ENCODE results near the gene IL21R.
"Not testable (repeated sequence)": the region's sequence is repeated elsewhere in the genome, so short reads cannot be mapped to it uniquely, and the experiment has no call there.

IL21R gene

GRCh38 chr16:27406511-27407128, 4.6 kb downstream of the IL21R start:
- H3K4me3 ChIP-seq (replicated peaks; ENCODE audit: low read depth, low read length): no peak overlapping the region
- DNase-seq (ENCODE audit: extremely low read depth, low read depth): no peak
- TF ChIP-seq, protein P1, sequence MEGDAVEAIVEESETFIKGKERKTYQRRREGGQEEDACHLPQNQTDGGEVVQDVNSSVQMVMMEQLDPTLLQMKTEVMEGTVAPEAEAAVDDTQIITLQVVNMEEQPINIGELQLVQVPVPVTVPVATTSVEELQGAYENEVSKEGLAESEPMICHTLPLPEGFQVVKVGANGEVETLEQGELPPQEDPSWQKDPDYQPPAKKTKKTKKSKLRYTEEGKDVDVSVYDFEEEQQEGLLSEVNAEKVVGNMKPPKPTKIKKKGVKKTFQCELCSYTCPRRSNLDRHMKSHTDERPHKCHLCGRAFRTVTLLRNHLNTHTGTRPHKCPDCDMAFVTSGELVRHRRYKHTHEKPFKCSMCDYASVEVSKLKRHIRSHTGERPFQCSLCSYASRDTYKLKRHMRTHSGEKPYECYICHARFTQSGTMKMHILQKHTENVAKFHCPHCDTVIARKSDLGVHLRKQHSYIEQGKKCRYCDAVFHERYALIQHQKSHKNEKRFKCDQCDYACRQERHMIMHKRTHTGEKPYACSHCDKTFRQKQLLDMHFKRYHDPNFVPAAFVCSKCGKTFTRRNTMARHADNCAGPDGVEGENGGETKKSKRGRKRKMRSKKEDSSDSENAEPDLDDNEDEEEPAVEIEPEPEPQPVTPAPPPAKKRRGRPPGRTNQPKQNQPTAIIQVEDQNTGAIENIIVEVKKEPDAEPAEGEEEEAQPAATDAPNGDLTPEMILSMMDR (IDR thresholded peaks at IDR 0.05; ENCODE audit: low read depth, low read length, missing control alignments): no peak

- DNase-seq (ENCODE audit: extremely low read depth, low read depth): no peak
- TF ChIP-seq, protein P1 (IDR thresholded peaks at IDR 0.05; ENCODE audit: low read depth, low read length, missing control alignments): no peak
- no peak overlapping the region for H3K4me3 ChIP-seq (replicated peaks; ENCODE audit: low read depth, low read length)
Measured at GRCh38 chr16:27407133-27407532, 5.2 kb downstream of the IL21R start.

GRCh38 chr16:27408012-27408601, 6.1 kb downstream of the IL21R start:
- no peak for DNase-seq (ENCODE audit: extremely low read depth, low read depth)
- no peak overlapping the region for H3K4me3 ChIP-seq (replicated peaks; ENCODE audit: low read depth, low read length)
- TF ChIP-seq, protein P1 (IDR thresholded peaks at IDR 0.05; ENCODE audit: low read depth, low read length, missing control alignments): no peak

DNA sequence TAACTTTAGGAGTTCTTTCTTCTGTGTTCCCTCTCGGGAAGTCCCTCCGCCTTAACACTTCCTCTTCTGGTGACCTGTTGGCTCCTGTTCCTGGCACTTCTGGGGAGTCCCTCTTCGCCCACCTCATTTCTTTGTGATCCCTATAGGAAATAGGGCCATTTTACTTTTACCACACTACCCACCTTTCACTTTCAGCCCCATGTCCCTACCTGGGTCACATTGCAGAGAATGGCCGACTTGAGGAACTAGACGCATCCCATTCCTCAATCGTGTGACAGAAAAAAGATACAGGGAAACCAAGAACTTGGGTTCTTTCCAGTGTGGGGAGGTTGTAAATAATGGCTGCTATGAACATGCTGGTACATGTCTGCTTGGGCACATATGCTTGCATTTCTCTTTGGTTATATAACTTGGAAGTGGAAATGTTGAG, 6.6 kb downstream of the IL21R start:
- DNase-seq (ENCODE audit: extremely low read depth, low read depth): no peak
- TF ChIP-seq, protein P1 (IDR thresholded peaks at IDR 0.05; ENCODE audit: low read depth, low read length, missing control alignments): no peak
- no peak overlapping the region for H3K4me3 ChIP-seq (replicated peaks; ENCODE audit: low read depth, low read length)

DNA sequence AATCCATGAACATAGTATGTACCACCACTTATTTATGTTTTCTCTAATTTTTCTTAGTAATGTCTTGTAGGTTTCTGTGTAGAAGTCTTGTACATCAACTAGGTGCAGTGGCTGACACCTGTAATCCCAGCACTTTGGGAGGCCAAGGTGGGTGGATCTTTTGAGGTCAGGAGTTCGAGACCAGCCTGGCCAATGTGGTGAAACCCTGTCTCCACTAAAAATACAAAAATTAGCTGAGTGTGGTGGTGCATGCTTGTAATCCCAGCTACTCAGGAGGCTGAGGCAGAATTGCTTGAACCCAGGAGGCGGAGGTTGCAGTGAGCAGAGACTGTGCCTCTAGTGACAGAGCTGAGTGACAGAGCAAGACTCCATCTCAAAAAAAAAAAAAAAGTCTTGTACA, 8.0 kb downstream of the IL21R start:
- DNase-seq (ENCODE audit: extremely low read depth, low read depth); H3K4me3 ChIP-seq (replicated peaks; ENCODE audit: low read depth, low read length): not testable (repeated sequence)

- DNase-seq (ENCODE audit: extremely low read depth, low read depth): no peak
- H3K4me3 ChIP-seq (replicated peaks; ENCODE audit: low read depth, low read length): no peak overlapping the region
- TF ChIP-seq, protein P1 (IDR thresholded peaks at IDR 0.05; ENCODE audit: low read depth, low read length, missing control alignments): no peak
Measured at GRCh38 chr16:27410761-27411160, 8.8 kb downstream of the IL21R start.

- TF ChIP-seq, protein P1 (IDR thresholded peaks at IDR 0.05; ENCODE audit: low read depth, low read length, missing control alignments): no peak
- no peak overlapping the region for H3K4me3 ChIP-seq (replicated peaks; ENCODE audit: low read depth, low read length)
- DNase-seq (ENCODE audit: extremely low read depth, low read depth): no peak
Measured at GRCh38 chr16:27413956-27414355, 12.0 kb downstream of the IL21R start.

Measured in HFF-Myc (cell line).